Tibial nerve (tissue), 4 donors: Measurements from ENCODE around the gene BDH1. TPM values are rescaled to one million over a fixed set of nuclear protein-coding genes. Genes with fewer than 3 reads are reported as not detected.

Experiments
- DNase-seq, 2 donors: peaks; one replicate each; pipeline ENCODE4 v3.0.0-alpha.2; 2019; ENCODE audit warnings: low spot score in 2 of 2
- H3K27ac ChIP-seq, 4 donors: fragments of 200-600 bp; sonication (generic) in 3 of 4; one replicate each; pipeline ENCODE4 v1.5.1; 2017 to 2019; ENCODE audit warnings: mild to moderate bottlenecking in 1 of 4
- H3K27me3 ChIP-seq, 2 donors: fragments of 200-600 bp; sonication (generic) in 1 of 2; one replicate each; pipeline versions ENCODE4 v1.5.1 to v1.6.0; 2017 to 2019
- H3K36me3 ChIP-seq, 3 donors: fragments of 200-600 bp; sonication (generic); one replicate each; pipeline ENCODE4 v1.5.1; 2018 to 2019
- H3K4me1 ChIP-seq, 4 donors: fragments of 200-600 bp; sonication (generic) in 3 of 4; one replicate each; pipeline ENCODE4 v1.5.1; 2017 to 2019
- H3K4me3 ChIP-seq, 4 donors: fragments of 200-600 bp; sonication (generic) in 3 of 4; one replicate each; pipeline ENCODE4 v1.5.1; 2017 to 2019; ENCODE audit warnings: mild to moderate bottlenecking in 1 of 4, moderate library complexity in 1 of 4
- H3K9me3 ChIP-seq, 4 donors: fragments of 200-600 bp; sonication (generic) in 3 of 4; one replicate each; pipeline ENCODE4 v1.5.1; 2017 to 2019
- CTCF ChIP-seq, 5 experiments: fragments of 200-600 bp in 3 of 5; fragments of 450-650 bp in 2 of 5; sonication (generic) in 3 of 5; IDR thresholded peaks; one replicate each; pipeline ENCODE4 v1.5.1; 2016 to 2019; ENCODE audit warnings: antibody characterized with exemption in 5 of 5, mild to moderate bottlenecking in 3 of 5, moderate library complexity in 2 of 5
- EP300 ChIP-seq, 2 donors: sonication (generic); formaldehyde crosslinking; IDR thresholded peaks; one replicate each; pipeline ENCODE4 v1.6.1; 2017; ENCODE audit warnings: antibody characterized with exemption in 2 of 2, mild to moderate bottlenecking in 1 of 2
- POLR2A ChIP-seq, 2 donors: fragments of 450-650 bp; IDR thresholded peaks; one replicate each; pipeline ENCODE4 v1.6.1; 2017; ENCODE audit warnings: antibody characterized with exemption in 2 of 2, mild to moderate bottlenecking in 2 of 2, moderate library complexity in 2 of 2
- WGBS, 2 donors: methylation state at CpG; one replicate each; pipeline ENCODE4 v1.1.5; 2018; 5-methylcytosine and 5-hydroxymethylcytosine counted together
- total RNA-seq, 4 donors: library from RNA; depleted of rRNA; stranded (reverse); fragments of >200 nt; gene quantifications; one replicate each; pipeline ENCODE4 v1.1.0, GENCODE V29; 2016

The BDH1 gene
- total RNA-seq, 4 donors from 2014 or later, result 15.1 to 24.3 (median 18.7) TPM

DNA sequence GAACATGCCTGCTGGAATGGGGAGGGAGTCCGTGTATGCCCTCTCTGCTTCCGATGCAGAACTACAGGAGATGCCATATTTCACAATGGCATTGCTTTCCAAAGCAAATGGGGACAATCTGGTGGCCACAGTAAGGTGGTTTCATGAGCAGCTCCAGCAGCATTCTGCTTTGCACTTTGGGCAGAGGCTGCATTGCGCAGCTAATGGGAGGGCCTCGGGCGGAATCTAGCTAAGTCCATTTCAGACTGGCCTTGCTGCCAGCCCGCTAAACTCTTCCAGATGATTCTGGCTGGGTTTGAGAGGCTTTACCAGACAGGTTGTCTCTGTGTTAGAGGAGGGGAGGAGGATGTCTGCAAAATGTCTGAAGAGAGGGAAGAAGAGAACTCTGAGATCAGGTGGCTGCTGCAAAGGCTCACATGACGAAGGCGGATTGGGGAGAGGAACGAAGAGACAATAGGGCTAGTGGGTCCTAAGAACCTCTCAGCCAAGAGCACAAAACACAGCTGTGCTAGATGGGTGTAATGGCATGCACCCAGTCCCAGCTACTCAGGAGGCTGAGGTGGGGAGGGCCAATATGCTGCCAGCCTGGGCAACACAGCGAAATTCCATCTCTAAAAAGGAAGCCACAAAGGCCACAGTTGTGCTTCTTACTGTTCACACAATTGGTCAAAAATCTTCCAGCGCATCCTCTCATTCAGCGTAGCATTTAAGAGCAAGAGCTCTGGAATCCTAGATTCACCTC, 63.7 kb downstream of the BDH1 start:
- no peaks in the 10 kb centered on the region for H3K27me3 ChIP-seq
- no peak for TF ChIP-seq POLR2A (IDR thresholded peaks at IDR 0.05)
- no peak for TF ChIP-seq EP300 (IDR thresholded peaks at IDR 0.05)
- TF ChIP-seq CTCF (IDR thresholded peaks at IDR 0.05), result no peak
- WGBS, 2 donors, result 81 to 88% methylated on average over 12 of the region's 12 CpGs

GRCh38 chr3:197491478-197491877, 64.3 kb downstream of the BDH1 start:
- Histone ChIP-seq H3K4me1 (peaks cover 0 to 28% (median 2%) of the 10 kb centered on the region in 4 donors), H3K27me3 (no peaks in the 10 kb centered on the region), H3K36me3 (no peaks in the 10 kb centered on the region), H3K9me3 (no peaks in the 10 kb centered on the region), H3K4me3 (no peak overlapping the region), H3K27ac (no peak overlapping the region)
- 85 to 88% methylated on average over 7 of the region's 7 CpGs for WGBS, 2 donors
- TF ChIP-seq EP300 (IDR thresholded peaks at IDR 0.05) (no peak), CTCF (IDR thresholded peaks at IDR 0.05) (no peak), POLR2A (IDR thresholded peaks at IDR 0.05) (no peak)
- DNase-seq, result no peak

More for the DNA sequence above, 63.7 kb downstream of the BDH1 start:
- peaks cover 0 to 26% (median 2%) of the 10 kb centered on the region in 4 donors for H3K4me1 ChIP-seq
- no peaks in the 10 kb centered on the region for H3K36me3 ChIP-seq
- DNase-seq, result no peak
- H3K4me3 ChIP-seq, result no peak overlapping the region
- H3K9me3 ChIP-seq, result no peaks in the 10 kb centered on the region
- no peak overlapping the region for H3K27ac ChIP-seq

- Histone ChIP-seq H3K4me3 (no peak overlapping the region), H3K27me3 (no peaks in the 10 kb centered on the region), H3K27ac (peak overlapping the region in 2 of 4 donors; percentile 42 to 62), H3K9me3 (no peaks in the 10 kb centered on the region), H3K36me3 (no peaks in the 10 kb centered on the region), H3K4me1 (peaks cover 0 to 28% (median 2%) of the 10 kb centered on the region in 4 donors)
- TF ChIP-seq EP300 (IDR thresholded peaks at IDR 0.05), result no peak
- no peak for TF ChIP-seq CTCF (IDR thresholded peaks at IDR 0.05)
- TF ChIP-seq POLR2A (IDR thresholded peaks at IDR 0.05), result no peak
- no peak for DNase-seq
- 62 to 66% methylated on average over 13 of the region's 13 CpGs for WGBS, 2 donors
These were observed 65.4 kb downstream of the BDH1 start for GRCh38 chr3:197490098-197491058.

DNA sequence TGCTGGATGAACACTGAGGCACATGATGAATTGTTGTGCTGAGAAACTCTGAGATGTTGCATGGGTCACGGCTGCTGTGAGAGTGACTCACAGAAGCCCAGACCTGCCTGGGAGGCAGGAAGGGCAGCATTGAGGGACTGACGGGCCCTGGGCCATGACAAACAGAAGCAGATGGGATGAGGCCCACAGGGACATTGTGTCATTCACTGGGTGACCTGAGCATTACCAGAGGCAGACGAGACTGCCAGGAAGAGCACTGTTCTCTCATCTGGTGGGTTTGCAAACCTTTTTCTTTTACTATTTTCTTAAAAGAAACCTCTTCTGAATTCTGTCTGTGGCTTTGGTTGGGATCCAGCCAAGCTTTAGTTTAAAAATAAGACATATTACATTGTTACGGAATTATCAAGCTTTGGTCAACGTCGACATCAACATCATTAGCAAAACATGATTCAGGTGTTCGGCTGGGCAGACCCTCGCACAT, 67.8 kb downstream of the BDH1 start:
- Histone ChIP-seq H3K27me3 (no peaks in the 10 kb centered on the region), H3K4me1 (peaks cover 0 to 28% (median 2%) of the 10 kb centered on the region in 4 donors), H3K27ac (peak overlapping the region in 2 of 4 donors; percentile 40 to 55), H3K4me3 (no peak overlapping the region), H3K9me3 (no peaks in the 10 kb centered on the region), H3K36me3 (no peaks in the 10 kb centered on the region)
- TF ChIP-seq EP300 (IDR thresholded peaks at IDR 0.05) (peak in 1 of 2 donors; percentile 65), POLR2A (IDR thresholded peaks at IDR 0.05) (no peak)
- peak; percentile 47 to 57 for DNase-seq
- 40 to 49% methylated on average over 8 of the region's 8 CpGs for WGBS, 2 donors

DNA sequence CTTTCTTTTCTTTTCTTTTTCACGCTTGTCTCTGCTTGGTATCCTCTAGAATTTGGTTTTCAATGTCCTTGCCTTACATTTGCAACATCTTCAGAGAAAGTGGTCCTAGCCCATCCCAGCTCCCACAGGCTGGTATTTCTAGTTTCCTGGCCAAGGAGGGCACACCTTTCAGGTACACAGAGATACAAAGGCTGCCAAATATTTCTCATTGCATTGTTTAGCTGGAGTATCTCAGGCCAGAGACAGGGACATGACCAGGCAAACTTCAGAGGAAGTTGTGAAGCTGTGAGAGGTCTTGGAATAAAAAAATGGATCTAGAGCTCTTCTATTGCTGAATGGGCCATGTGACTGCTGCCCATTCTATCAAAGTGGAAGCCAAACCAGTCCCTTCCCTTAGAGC, 68.9 kb downstream of the BDH1 start:
- TF ChIP-seq POLR2A (IDR thresholded peaks at IDR 0.05) (no peak), EP300 (IDR thresholded peaks at IDR 0.05) (no peak), CTCF (IDR thresholded peaks at IDR 0.05) (no peak)
- 92 to 96% methylated on average over 1 of the region's 1 CpG for WGBS, 2 donors
- peaks cover 0 to 28% (median 2%) of the 10 kb centered on the region in 4 donors for H3K4me1 ChIP-seq
- H3K27ac ChIP-seq, result peak overlapping the region in 1 of 4 donors; percentile 40
- no peak overlapping the region for H3K4me3 ChIP-seq
- no peaks in the 10 kb centered on the region for H3K36me3 ChIP-seq
- H3K9me3 ChIP-seq, result no peaks in the 10 kb centered on the region
- H3K27me3 ChIP-seq, result no peaks in the 10 kb centered on the region
- no peak for DNase-seq
